ENCODE results near the gene WDR82. TPM values are rescaled to one million over a fixed set of nuclear protein-coding genes. Genes with fewer than 3 reads are reported as not detected.

The WDR82 gene
- total and polyA plus RNA-seq, 2 of the 4 experiments (the other 2 are of a cell fraction): 38.1 to 68.1 TPM

DNA sequence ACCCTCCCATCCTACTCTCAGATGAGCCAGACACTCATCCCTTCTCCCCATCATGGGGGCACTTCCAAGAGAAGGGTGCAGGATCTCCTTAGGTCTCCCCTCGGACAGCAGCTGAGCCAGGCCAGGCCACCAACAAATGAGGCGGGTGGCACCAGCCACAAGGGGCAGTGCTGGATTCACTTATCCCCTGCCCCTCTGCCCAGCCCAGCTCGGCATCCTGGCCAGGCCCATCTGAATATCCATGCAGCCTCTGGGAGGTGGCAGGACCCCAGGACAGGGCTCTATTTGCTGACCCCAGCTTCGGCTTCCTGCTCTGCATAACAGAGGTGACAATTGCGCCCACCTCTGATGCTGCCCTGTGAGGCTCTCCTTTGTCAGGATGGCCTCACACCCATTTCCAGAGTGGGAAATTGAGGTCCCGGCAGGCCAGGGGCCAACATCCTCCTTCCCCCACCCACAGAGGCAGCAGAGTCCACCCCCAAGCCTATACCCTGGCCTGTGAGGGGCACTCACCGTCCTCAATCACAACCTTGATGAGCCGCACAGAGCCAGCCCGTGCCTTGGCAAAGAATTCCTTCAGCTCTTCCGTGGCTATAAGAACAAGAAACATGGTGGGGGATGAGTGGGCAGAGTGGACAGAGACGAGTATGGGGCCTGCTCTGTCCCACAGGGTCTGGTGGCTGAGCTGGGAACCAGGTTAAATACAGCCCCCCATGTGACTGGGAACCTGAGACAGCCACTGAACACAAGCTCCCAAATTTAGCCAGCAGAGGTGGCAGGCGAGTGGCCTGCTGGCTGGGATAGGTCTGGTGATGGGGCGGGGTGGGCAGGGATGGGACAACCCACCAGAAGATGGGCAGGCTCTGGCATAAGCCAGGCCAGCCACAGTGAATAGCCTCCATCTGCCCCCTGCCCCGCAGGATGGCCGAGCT, 43.7 kb downstream of the WDR82 start (continued):
- TF ChIP-seq, protein P1, sequence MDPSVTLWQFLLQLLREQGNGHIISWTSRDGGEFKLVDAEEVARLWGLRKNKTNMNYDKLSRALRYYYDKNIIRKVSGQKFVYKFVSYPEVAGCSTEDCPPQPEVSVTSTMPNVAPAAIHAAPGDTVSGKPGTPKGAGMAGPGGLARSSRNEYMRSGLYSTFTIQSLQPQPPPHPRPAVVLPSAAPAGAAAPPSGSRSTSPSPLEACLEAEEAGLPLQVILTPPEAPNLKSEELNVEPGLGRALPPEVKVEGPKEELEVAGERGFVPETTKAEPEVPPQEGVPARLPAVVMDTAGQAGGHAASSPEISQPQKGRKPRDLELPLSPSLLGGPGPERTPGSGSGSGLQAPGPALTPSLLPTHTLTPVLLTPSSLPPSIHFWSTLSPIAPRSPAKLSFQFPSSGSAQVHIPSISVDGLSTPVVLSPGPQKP (IDR thresholded peaks at IDR 0.05; ENCODE audit: borderline replicate concordance, low read depth, low read length): no peak
- TF ChIP-seq MAFK (IDR thresholded peaks at IDR 0.05; ENCODE audit: low read depth, low read length): no peak

DNA sequence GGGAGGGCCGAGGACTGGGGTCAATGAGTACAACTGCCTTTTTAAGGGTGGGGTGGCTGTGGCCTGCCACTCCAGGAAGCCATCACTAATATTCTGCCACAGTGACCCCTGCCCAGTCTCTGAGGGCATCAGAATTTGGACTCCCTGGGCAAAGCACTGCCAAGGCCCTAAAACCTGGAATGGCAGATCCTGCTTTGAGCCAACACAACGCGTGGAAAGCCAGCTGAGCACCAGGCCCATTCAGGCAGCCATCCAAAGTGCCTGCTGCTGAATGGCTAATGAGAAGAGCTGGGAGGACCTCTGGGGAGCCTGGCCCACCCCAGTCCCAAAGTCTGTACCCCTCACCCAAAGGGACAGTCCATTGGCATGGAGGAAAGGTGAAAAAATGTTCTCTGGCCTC, 44.5 kb downstream of the WDR82 start:
- CTCF ChIA-PET: no interaction called here
- Histone ChIP-seq H2BK120ac (ENCODE audit: low read depth, low read length) (no peak overlapping the region), H3K27ac (ENCODE audit: insufficient read depth, low read length) (no peak overlapping the region), H3K4ac (ENCODE audit: low read depth, low read length) (no peak overlapping the region), H4K8ac (ENCODE audit: low read depth in 2 of 2, low read length in 2 of 2) (no peak overlapping the region), H3K4me3 (ENCODE audit: insufficient read depth, low read depth, low read length) (no peak overlapping the region), H4K5ac (ENCODE audit: low read depth, low read length) (no peak overlapping the region), H2AK5ac (ENCODE audit: low read depth, low read length) (no peak overlapping the region), H2BK15ac (ENCODE audit: low read depth, low read length) (no peak overlapping the region), H3K4me2 (ENCODE audit: low read depth, low read length) (no peak overlapping the region), H3K27me3 (ENCODE audit: control insufficient read depth, insufficient read depth, low read length) (no peaks in the 10 kb centered on the region), H3K79me1 (ENCODE audit: low read depth in 1 of 2, low read length in 2 of 2) (peaks cover 17 to 70% of the 10 kb centered on the region in 2 experiments), H3K56ac (ENCODE audit: extremely low read depth, insufficient read depth, low read length) (no peak overlapping the region), H4K20me1 (ENCODE audit: insufficient read depth, low read length) (peaks cover 56% of the 10 kb centered on the region), H3K23ac (ENCODE audit: low read depth, low read length) (no peak overlapping the region; the same call in 1 of the 2 replicates), H2BK20ac (ENCODE audit: low read depth, low read length) (no peak overlapping the region), H2BK5ac (ENCODE audit: low read depth, low read length, poor library complexity, severe bottlenecking) (no peak overlapping the region), H2AFZ (replicated peaks; ENCODE audit: low read length, poor library complexity) (no peak overlapping the region), H3K14ac (replicated peaks; ENCODE audit: low read depth, low read length) (no peak overlapping the region), H3K9me3 (ENCODE audit: control insufficient read depth, insufficient read depth, low read length) (no peaks in the 10 kb centered on the region), H3K36me3 (ENCODE audit: control insufficient read depth, insufficient read depth, low read length) (peaks cover 53% of the 10 kb centered on the region), H3K9me1 (ENCODE audit: insufficient read depth, low read length) (peaks cover 19% of the 10 kb centered on the region), H2AK9ac (replicated peaks; ENCODE audit: low read depth, low read length, poor library complexity) (no peak overlapping the region), H3K4me1 (ENCODE audit: control insufficient read depth, insufficient read depth, low read length) (peaks cover 16% of the 10 kb centered on the region), H3K18ac (ENCODE audit: low read depth, low read length) (no peak overlapping the region), H4K91ac (ENCODE audit: insufficient read depth, low read depth, low read length) (no peak overlapping the region), H3K9ac (ENCODE audit: low read depth, low read length) (no peak overlapping the region)
- in situ Hi-C loops (cut with MboI; ENCODE audit: low sequenced_read_pairs): loop anchor here (5.0 kb wide), 1 partner anchor 108 kb away; no protein-coding TSS in a partner anchor
- no peak for ATAC-seq (ENCODE audit: low read depth)
- WGBS, 2 experiments (ENCODE audit: extremely low coverage in 2 of 2, insufficient read length in 1 of 2): 100% methylated on average over 2 of the region's 3 CpGs; no CpG with 5 or more reads in 1 of the 2 experiments
- intact Hi-C loops (cut with micrococcal nuclease): no loop called here
- DNase-seq: no peak
- no TSS peak for BruUV-seq (replicated peaks)
- TF ChIP-seq SMC3 (IDR thresholded peaks at IDR 0.05; ENCODE audit: low read depth, low read length) (no peak), POLR2A (IDR thresholded peaks at IDR 0.05; ENCODE audit: low read depth, low read length) (no peak), MAZ (IDR thresholded peaks at IDR 0.05; ENCODE audit: borderline replicate concordance, low read depth, low read length) (no peak), RFX5 (IDR thresholded peaks at IDR 0.05; ENCODE audit: low read depth, low read length) (no peak)
- TF ChIP-seq, protein P2, sequence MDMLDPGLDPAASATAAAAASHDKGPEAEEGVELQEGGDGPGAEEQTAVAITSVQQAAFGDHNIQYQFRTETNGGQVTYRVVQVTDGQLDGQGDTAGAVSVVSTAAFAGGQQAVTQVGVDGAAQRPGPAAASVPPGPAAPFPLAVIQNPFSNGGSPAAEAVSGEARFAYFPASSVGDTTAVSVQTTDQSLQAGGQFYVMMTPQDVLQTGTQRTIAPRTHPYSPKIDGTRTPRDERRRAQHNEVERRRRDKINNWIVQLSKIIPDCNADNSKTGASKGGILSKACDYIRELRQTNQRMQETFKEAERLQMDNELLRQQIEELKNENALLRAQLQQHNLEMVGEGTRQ (IDR thresholded peaks at IDR 0.05; ENCODE audit: low read depth, low read length): no peak
- dilution Hi-C loops (cut with HindIII; ENCODE audit: low sequenced_read_pairs, unreplicated experiment): no loop called here
- POLR2A ChIA-PET (ENCODE audit: unreplicated experiment): no interaction called here

Measured in IMR-90 (cell line).